Osteocyte (in vitro differentiated cells): Measurements from ENCODE around the gene CYREN. TPM values are rescaled to one million over a fixed set of nuclear protein-coding genes. Genes with fewer than 3 reads are reported as not detected.

Source experiments
- DNase-seq: peaks from one replicate; pipeline ENCODE4 v3.0.0; 2021; ENCODE audit warnings: mixed read lengths; ENCODE audit not compliant: unreplicated experiment; ENCODE audit errors: extremely low spot score
- H3K27ac Mint-ChIP-seq: one replicate; pipeline ENCODE4 v1.8.0; 2021; ENCODE audit warnings: mild to moderate bottlenecking, mixed read lengths; ENCODE audit not compliant: unreplicated experiment
- H3K27me3 Mint-ChIP-seq: one replicate; pipeline ENCODE4 v1.8.0; 2021; ENCODE audit warnings: mixed read lengths; ENCODE audit not compliant: unreplicated experiment
- H3K36me3 Mint-ChIP-seq: one replicate; pipeline ENCODE4 v1.8.0; 2021; ENCODE audit warnings: mixed read lengths; ENCODE audit not compliant: unreplicated experiment
- H3K4me1 Mint-ChIP-seq: one replicate; pipeline ENCODE4 v1.8.0; 2021; ENCODE audit warnings: mixed read lengths; ENCODE audit not compliant: unreplicated experiment
- H3K4me3 Mint-ChIP-seq: one replicate; pipeline ENCODE4 v1.8.0; 2021; ENCODE audit warnings: mild to moderate bottlenecking, moderate library complexity, mixed read lengths; ENCODE audit not compliant: unreplicated experiment
- H3K9me3 Mint-ChIP-seq: one replicate; pipeline ENCODE4 v1.8.0; 2021; ENCODE audit warnings: mixed read lengths; ENCODE audit not compliant: unreplicated experiment
- CTCF ChIP-seq: fragments of 200-600 bp; sonication (generic); IDR thresholded peaks from 2 replicates; pipeline ENCODE4 v1.5.0; 2021; ENCODE audit warnings: antibody characterized with exemption, mild to moderate bottlenecking, moderate library complexity
- microRNA-seq: library from miRNA; unstranded; fragments of <30 nt; microRNA quantifications from one replicate; pipeline ENCODE4 v1.1.0, GENCODE V29; 2020; ENCODE audit not compliant: unreplicated experiment
- total RNA-seq: library from RNA; stranded (reverse); gene quantifications from 2 replicates; pipeline ENCODE4 v1.2.1, GENCODE V29; 2021

The CYREN gene
- total RNA-seq, 1 donor from 2014 or later = 38.6 TPM

- Mint-ChIP-seq H3K9me3 (peaks cover 10% of the 10 kb centered on the region), H3K27me3 (peaks cover 14% of the 10 kb centered on the region)
These were observed 53.4 kb downstream of the CYREN start for GRCh38 chr7:135117096-135117495.

More at GRCh38 chr7:135117096-135117495, 53.4 kb downstream of the CYREN start:
- Mint-ChIP-seq H3K27ac (no peak overlapping the region), H3K4me3 (no peak overlapping the region), H3K4me1 (no peaks in the 10 kb centered on the region), H3K36me3 (peaks cover 1% of the 10 kb centered on the region)
- TF ChIP-seq CTCF = no peak
- no peak for DNase-seq

Small RNA genes within 50 kb of the gene (microRNA-seq; reads per million reads assigned to microRNA genes)
- gene MIR6509 = not detected

Other genes starting within 250 kb of the CYREN start
- 1.2 and 1.3 TPM in 2 replicates for gene AGBL3, start 184.2 kb downstream of the CYREN start, total RNA-seq
- gene TMEM140, start 22.6 kb downstream of the CYREN start, total RNA-seq = 0.18 TPM in 1 of 2 replicates, not detected in the other
- 10.8 and 11.1 TPM in 2 replicates for gene WDR91, start 40.8 kb upstream of the CYREN start, total RNA-seq
- gene STRA8, start 63.1 kb upstream of the CYREN start, total RNA-seq = not detected in 2 replicates